GM12801 (cell line): ENCODE measurements around the gene TRIM49D2.
"Not testable (repeated sequence)": the region's sequence is repeated elsewhere in the genome, so short reads cannot be mapped to it uniquely, and the experiment has no call there.

ENCODE experiments used
- TF ChIP-seq, protein P1 (sequence below): IDR thresholded peaks from one replicate; pipeline ENCODE4 v1.5.1; 2011; ENCODE audit warnings: control low read depth; ENCODE audit not compliant: insufficient read length; ENCODE audit errors: extremely low read depth

Gene TRIM49D2, protein sequence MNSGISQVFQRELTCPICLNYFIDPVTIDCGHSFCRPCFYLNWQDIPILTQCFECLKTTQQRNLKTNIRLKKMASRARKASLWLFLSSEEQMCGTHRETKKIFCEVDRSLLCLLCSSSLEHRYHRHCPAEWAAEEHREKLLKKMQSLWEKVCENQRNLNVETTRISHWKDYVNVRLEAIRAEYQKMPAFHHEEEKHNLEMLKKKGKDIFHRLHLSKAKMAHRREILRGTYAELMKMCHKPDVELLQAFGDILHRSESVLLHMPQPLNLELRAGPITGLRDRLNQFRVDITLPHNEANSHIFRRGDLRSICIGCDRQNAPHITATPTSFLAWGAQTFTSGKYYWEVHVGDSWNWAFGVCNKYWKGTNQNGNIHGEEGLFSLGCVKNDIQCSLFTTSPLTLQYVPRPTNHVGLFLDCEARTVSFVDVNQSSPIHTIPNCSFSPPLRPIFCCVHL

DNA sequence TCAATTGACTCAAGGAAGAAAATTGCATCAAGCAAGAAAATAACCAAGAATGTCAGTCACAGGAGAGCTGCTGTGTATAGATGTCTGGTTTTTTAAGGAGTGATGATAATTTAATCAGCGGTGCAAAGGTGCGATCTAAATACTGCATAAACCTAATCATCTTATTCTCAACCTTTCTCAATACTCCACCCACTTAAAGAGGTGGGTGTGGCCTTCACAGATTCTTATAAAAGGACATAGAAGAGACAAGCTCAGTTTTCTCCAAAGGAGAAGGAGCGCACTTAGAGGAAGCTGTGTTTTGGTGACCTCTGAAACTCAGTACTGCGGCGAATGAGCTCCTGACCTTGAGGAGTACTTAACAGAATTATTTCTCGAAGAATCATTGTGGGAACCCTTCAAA, at the start of gene TRIM49D2:
TSS of gene TRIM49D2 (plus strand) at position 301 of the 400 bp plus-strand sequence. CDS start 2,698 bp downstream, outside the sequence.
- TF ChIP-seq, protein P1, sequence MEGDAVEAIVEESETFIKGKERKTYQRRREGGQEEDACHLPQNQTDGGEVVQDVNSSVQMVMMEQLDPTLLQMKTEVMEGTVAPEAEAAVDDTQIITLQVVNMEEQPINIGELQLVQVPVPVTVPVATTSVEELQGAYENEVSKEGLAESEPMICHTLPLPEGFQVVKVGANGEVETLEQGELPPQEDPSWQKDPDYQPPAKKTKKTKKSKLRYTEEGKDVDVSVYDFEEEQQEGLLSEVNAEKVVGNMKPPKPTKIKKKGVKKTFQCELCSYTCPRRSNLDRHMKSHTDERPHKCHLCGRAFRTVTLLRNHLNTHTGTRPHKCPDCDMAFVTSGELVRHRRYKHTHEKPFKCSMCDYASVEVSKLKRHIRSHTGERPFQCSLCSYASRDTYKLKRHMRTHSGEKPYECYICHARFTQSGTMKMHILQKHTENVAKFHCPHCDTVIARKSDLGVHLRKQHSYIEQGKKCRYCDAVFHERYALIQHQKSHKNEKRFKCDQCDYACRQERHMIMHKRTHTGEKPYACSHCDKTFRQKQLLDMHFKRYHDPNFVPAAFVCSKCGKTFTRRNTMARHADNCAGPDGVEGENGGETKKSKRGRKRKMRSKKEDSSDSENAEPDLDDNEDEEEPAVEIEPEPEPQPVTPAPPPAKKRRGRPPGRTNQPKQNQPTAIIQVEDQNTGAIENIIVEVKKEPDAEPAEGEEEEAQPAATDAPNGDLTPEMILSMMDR = not testable (repeated sequence)

DNA sequence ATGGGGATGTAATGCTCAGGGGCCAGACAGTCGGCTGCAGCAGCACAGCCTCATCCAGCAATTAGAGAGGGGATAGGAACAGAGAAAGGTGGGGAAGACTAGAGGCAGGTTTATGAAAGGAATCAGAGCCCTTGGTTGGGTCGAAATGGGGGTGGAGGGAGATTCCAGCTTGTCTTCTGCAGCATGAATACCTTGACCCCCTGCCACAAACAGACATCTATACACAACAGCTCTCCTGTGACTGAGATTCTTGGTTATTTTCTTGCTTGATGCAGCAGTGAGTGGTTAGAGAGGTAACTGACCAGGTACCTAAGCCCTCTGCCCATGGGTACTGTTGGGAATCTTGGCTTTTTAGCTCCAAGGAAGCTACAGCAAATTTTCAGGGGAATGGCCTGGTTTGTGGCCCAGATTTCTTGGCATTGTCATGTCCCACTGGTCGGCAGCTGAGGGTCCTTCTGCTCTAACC, 1.6 kb upstream of the TRIM49D2 start, which contains the start of gene TRIM49D1:
TSS of gene TRIM49D1 (minus strand) at position 51 of the 466 bp plus-strand sequence. CDS start 4,535 bp downstream, outside the sequence.
- TF ChIP-seq, protein P1 = no peak

DNA sequence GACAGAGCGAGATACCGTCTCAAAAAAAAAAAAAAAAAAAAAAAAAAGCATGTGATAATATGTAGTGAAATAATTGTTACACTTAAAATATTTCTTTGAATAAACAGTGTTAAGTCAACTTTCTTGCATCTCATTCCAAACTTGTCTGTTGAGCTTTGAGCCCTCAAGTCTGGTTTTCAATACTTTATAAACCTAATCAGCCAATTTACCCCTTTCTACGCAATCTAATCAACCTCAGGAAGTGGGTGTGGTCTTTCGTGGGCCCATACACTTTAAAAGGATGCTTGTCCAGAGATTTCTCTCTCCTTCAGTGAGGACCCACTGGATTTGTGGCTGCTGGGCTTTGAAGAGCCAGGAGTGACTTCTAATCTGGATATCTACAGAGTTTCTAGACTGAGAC, 41.9 kb downstream of the TRIM49D2 start, which contains the start of gene TRIM64:
TSS of gene TRIM64 (plus strand) at position 301 of the 400 bp plus-strand sequence. CDS start 2,467 bp downstream, outside the sequence.
- TF ChIP-seq, protein P1 = not testable (repeated sequence)
